ENCODE data around the gene OSGEP. TPM values are rescaled to one million over a fixed set of nuclear protein-coding genes. Genes with fewer than 3 reads are reported as not detected.

OSGEP gene
- total and polyA plus RNA-seq, 2 of the 13 experiments (the other 11 are each of a cell fraction or from before 2014, with no cell fraction given) = 39.7 to 41.1 TPM

DNA sequence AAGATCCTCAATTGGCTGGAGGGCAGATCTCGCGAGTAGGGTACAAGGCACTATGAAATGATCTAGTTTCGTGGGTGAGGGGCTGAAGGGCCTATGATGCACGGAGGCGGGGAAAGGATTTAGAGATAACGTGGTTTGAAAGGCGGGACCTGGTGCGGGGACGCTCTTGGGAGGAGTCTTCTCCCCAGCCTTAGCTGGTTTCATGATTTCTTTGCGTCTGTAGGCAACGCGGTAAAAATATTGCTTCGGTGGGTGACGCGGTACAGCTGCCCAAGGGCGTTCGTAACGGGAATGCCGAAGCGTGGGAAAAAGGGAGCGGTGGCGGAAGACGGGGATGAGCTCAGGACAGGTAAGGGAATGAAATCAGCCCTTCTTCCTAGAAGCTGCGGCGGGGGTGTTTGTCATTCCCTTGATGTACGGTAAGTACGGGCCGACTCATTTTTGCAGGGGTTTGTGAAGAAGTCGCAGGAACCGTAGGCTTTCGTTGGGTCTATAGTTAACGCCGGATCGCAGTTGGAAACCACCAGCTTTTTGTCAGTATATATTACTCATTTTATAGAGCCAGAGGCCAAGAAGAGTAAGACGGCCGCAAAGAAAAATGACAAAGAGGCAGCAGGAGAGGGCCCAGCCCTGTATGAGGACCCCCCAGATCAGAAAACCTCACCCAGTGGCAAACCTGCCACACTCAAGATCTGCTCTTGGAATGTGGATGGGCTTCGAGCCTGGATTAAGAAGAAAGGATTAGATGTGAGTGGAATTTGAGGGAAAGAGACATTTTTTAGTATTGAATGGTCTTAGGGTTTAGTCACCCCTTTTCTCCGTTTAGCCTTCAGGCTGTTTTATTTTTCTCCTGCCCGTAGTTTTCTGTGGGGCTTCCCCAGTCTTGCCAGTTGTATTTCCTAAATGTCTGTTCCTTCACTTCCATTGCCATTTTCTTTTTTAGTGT, 1.0 kb upstream of the OSGEP start (continued):
- TF ChIP-seq, protein P1, sequence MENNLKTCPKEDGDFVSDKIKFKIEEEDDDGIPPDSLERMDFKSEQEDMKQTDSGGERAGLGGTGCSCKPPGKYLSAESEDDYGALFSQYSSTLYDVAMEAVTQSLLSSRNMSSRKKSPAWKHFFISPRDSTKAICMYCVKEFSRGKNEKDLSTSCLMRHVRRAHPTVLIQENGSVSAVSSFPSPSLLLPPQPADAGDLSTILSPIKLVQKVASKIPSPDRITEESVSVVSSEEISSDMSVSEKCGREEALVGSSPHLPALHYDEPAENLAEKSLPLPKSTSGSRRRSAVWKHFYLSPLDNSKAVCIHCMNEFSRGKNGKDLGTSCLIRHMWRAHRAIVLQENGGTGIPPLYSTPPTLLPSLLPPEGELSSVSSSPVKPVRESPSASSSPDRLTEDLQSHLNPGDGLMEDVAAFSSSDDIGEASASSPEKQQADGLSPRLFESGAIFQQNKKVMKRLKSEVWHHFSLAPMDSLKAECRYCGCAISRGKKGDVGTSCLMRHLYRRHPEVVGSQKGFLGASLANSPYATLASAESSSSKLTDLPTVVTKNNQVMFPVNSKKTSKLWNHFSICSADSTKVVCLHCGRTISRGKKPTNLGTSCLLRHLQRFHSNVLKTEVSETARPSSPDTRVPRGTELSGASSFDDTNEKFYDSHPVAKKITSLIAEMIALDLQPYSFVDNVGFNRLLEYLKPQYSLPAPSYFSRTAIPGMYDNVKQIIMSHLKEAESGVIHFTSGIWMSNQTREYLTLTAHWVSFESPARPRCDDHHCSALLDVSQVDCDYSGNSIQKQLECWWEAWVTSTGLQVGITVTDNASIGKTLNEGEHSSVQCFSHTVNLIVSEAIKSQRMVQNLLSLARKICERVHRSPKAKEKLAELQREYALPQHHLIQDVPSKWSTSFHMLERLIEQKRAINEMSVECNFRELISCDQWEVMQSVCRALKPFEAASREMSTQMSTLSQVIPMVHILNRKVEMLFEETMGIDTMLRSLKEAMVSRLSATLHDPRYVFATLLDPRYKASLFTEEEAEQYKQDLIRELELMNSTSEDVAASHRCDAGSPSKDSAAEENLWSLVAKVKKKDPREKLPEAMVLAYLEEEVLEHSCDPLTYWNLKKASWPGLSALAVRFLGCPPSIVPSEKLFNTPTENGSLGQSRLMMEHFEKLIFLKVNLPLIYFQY (CRISPR knock-in tag; IDR thresholded peaks at IDR 0.05; ENCODE audit: borderline replicate concordance) = no peak
- TF ChIP-seq, protein P2, sequence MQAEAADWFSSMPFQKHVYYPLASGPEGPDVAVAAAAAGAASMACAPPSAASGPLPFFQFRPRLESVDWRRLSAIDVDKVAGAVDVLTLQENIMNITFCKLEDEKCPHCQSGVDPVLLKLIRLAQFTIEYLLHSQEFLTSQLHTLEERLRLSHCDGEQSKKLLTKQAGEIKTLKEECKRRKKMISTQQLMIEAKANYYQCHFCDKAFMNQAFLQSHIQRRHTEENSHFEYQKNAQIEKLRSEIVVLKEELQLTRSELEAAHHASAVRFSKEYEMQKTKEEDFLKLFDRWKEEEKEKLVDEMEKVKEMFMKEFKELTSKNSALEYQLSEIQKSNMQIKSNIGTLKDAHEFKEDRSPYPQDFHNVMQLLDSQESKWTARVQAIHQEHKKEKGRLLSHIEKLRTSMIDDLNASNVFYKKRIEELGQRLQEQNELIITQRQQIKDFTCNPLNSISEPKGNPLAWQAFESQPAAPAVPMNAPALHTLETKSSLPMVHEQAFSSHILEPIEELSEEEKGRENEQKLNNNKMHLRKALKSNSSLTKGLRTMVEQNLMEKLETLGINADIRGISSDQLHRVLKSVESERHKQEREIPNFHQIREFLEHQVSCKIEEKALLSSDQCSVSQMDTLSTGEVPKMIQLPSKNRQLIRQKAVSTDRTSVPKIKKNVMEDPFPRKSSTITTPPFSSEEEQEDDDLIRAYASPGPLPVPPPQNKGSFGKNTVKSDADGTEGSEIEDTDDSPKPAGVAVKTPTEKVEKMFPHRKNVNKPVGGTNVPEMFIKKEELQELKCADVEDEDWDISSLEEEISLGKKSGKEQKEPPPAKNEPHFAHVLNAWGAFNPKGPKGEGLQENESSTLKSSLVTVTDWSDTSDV (CRISPR knock-in tag; IDR thresholded peaks at IDR 0.05) = 0 out of 2 replicates have a peak, but pooled peaks have one; percentile 1
- TF ChIP-seq TOPORS (CRISPR knock-in tag; IDR thresholded peaks at IDR 0.05) = 0 out of 2 replicates have a peak, but pooled peaks have one; percentile 27
- peak; percentile 61; the same call in 1 of the 2 replicates for TF ChIP-seq ZNF772 (CRISPR knock-in tag; IDR thresholded peaks at IDR 0.05)
- no peak for TF ChIP-seq MED8 (CRISPR knock-in tag; IDR thresholded peaks at IDR 0.05; ENCODE audit: insufficient replicate concordance)
- TF ChIP-seq, protein P3, sequence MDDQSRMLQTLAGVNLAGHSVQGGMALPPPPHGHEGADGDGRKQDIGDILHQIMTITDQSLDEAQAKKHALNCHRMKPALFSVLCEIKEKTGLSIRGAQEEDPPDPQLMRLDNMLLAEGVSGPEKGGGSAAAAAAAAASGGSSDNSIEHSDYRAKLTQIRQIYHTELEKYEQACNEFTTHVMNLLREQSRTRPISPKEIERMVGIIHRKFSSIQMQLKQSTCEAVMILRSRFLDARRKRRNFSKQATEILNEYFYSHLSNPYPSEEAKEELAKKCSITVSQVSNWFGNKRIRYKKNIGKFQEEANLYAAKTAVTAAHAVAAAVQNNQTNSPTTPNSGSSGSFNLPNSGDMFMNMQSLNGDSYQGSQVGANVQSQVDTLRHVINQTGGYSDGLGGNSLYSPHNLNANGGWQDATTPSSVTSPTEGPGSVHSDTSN (CRISPR knock-in tag; IDR thresholded peaks at IDR 0.05; ENCODE audit: borderline replicate concordance) = no peak
- no peak for TF ChIP-seq HCFC1 (IDR thresholded peaks at IDR 0.05; ENCODE audit: low read depth, low read length)
- TF ChIP-seq ZNF251 (CRISPR knock-in tag; IDR thresholded peaks at IDR 0.05) = no peak
- peak; percentile 96 for TF ChIP-seq ZFP36L1 (CRISPR knock-in tag; IDR thresholded peaks at IDR 0.05)
- no peak; the same call in 1 of the 2 replicates for TF ChIP-seq ZNF44 (CRISPR knock-in tag; IDR thresholded peaks at IDR 0.05)
- peak; percentile 76; the same call in 1 of the 2 replicates for TF ChIP-seq ZNF749 (CRISPR knock-in tag; IDR thresholded peaks at IDR 0.05; ENCODE audit: borderline replicate concordance)
- TF ChIP-seq RFXAP (CRISPR knock-in tag; IDR thresholded peaks at IDR 0.05; ENCODE audit: borderline replicate concordance) = 0 out of 2 replicates have a peak, but pooled peaks have one; percentile 39
- TF ChIP-seq ZSCAN25 (CRISPR knock-in tag; IDR thresholded peaks at IDR 0.05) = no peak
- TF ChIP-seq ZNF563 (CRISPR knock-in tag; IDR thresholded peaks at IDR 0.05) = peak; percentile 55
- no peak for TF ChIP-seq NR2F2 (IDR thresholded peaks at IDR 0.05; ENCODE audit: borderline replicate concordance, low read depth)
